HK-2 (cell line): Measurements from ENCODE around the gene APBA3.

Experiments
- DNase-seq: peaks from one replicate; pipeline ENCODE4 v3.0.0-alpha.2; 2018; ENCODE audit not compliant: unreplicated experiment

APBA3 gene

DNA sequence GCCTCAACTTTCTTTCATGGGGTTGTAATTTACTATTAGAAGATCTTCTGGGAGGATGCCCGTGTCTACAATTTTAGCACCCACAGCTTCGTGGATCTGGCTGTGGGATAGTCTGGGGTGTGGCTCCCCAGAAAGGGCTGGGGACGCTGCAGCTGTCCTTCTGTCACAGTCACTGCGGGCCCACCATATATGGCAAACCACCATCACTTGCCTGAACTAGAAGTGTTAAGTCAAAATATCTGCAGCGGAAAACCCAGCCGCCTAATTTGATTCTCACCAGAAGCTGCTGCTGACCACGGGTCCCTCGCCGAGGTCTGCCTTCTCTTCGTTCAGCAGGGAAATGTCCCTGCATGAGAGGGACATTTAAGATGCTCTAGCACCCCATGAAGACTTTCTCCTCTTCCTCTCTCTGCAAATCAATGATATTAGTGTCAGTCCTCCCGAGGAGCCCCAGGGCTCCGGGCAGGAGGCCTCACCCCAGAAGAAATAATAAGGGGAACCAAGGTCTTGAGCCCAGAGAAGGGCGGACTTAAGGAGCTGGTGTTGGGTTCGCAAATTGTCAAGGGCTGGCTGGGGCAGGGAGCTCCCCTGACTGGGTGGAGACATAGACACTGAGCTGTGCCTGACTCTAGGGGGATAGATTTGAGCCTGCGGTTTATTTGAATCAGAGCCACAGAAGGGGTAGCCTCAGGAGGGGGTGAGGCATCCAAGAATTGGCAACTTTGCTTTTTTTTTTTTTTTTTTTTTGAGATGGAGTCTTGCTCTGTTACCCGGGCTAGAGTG, 27.7 kb upstream of the APBA3 start:
- DNase-seq = no peak

DNA sequence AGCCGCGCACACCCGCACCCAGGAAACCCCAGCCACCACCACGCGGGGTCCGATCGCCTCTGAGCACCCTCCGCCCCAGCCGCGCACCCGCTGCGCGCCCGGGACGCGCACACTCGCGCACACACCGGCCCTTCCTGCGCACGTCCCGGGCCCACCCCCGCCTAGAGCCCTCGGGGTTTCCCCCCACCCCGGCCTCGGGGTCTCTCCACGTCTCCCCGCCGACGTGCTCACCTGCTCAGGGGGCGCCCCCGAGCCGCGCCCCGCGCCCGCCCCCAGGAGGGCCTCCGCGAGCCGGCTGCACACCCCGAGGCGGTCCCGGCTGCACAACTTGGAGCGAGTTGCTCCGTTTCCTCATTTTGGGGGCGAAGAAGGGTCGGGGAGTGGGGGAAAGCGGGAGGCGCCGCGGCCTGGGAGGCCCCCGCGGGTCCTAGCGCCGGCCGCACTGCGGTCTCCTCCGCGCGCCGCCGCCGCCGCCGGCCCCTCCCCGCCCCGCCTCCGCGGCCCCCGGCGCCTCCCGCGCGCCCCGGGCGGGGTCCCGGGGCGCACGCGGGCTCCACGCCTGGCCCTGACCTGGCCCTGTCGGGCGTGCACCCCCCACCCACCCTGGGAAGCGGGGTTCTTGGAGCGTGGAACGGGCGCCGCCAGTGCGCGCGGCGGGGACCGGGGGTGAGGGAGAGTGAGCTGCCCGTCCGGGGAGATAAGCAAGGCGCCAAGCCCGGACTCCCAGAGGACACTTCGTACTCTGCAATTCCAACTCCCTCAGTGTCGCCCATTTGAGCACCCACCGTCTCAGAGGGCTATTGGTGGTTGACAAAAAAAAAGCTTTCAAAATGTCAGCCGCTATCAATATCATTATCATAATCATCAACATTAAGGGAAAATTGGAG, 24.7 kb upstream of the APBA3 start, which contains the start of gene MATK:
Gene MATK (minus strand): TSS at position 444 of the 887 bp plus-strand sequence. CDS start 1,246 bp downstream, outside the sequence.
- DNase-seq = no peak

DNA sequence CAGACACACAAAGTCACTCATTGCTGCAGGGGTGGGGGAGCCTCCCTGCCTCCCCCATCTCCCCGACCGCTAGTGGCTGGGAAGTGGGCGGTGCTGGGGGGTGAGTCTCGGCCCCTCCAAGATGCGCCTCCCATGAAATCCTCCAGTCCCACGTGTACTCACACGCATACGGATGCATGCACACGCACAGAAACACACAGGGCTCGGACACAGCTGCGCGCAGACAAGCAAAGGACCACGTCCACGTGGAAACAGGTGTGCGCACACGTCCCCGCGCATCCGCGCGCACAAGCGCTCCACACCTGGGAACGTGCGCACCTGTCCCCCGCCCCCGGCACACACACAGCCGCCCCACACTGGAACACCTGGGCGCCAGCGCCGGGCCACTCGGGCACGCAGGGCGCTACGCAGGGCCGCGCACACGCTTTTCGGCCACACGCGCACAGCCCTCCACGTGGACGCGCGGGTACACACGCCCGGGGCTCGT, 24.0 kb upstream of the APBA3 start:
- DNase-seq = no peak

DNA sequence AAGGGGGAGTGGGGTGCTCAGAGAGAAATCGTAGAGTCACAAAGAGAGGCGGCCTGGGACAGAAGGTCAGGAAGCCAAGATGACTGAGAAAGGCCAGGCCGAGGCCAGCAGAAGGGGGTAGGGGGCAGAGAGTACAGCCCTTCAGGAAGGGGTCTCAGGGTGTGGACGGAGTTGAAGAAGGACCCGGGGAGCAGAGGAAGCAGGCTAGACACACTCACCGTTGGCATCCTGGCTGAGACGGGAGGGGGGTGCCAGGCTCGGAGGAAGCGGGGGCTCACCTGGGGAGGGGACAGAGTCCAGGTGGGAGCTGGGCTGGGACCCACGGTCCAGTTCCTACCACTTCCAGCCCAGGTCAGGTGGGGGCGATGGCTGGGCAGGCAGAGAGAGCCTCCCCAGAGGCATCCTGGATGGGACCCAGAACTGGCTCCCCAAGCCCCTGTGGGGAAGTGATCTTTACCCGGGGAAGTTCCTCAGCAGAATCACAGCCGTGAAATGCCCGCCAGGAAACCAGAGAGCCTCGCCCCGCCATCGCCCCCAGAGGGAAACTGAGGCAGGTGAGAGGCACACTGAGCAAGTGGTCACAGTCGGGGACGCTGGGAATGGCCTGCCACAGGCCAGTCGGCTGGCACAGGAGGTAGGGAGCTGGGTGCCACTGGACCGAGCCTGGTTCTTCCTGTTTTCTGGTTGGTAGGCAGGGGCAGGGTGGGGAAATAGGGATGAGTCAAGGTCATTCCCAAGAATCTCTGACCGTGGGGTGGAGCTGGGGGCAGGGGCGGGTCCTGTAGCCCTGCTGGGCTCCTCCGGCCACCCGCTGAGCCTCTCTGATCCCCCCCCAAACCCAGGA, 23.3 kb upstream of the APBA3 start:
- DNase-seq = peak; percentile 70

DNA sequence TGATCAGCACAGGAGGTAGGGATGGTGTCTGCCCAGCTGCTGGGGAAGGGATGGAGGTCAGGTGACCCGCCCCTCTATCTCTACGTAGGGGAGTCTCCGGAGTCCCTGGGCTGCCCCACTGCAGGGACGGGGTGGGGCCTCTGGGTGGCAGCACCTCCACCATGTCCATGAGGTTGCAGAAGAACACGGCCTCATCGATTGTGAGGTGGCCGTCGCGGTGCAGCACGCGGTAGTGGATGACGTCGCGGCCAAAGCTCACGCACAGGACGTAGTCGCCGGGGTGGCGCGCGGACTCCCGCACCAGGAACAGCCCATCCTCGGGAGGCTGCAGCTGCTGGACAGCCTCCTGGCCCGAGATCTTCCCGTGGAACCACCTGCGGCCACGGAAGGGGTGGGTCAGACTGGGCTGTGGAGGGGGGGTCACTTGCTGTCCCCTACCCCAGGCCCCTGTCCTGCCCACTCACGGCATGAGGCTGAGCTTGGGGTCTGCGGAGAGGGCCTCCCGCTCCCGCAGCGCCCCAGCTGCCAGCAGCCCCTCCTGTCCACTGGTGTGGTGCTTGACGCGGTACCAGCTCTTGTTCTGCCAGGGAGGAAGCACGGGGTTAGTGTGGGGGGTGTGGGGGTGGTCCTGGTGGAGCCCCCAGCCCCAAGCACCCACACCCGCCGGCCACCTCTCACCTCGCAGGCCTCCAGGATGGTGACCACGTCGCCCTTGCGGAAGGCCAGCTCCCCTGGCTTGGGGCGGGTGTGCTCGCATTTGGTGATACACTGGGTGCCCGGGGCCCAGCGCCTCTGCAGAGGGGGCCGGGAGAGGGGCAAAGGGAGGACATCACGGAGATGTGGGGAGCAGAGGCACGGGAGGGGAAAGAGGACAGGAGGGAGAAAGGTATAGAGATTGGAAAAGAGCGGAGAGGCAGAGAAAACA, 22.4 kb upstream of the APBA3 start:
- DNase-seq = no peak

DNA sequence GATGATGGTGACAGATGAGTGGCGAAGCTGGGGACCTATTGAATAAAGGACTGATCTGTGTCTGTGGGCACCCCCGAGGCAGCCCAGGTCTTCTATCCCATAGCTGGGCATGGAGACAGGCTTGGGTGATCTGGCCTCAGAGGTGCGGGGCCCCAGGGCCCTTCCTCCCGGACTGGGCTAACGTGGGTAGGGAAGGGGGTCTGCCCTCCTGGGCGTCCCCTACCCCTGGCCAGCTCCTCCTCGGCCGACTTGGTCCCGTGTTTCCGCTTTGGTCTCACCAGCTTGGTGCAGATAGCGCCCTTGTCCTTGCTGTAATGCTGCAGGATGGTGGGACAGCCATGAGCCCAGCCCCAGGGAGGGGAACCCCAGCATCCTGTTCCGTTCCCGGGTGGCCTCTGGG, 21.4 kb upstream of the APBA3 start:
- DNase-seq = no peak

DNA sequence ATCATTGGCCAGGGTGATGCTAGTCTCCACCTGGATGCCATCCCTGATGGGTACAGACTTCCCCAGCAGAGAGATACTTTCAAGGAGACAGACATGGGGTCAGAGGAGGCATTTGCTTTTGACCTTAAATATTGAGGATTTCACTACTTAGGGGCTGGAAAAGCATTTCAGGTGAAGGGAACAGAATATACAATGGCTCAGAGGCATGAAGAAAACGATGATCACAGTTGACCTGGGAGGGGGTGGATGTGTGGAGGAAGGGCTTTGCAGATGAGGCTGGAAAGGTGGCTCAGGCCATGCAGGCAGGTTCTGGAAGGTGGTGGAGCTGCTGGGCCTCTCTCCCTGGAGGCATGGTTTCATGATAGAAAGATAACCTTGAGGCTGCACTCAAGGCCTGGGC, 20.8 kb upstream of the APBA3 start:
- DNase-seq = no peak

DNA sequence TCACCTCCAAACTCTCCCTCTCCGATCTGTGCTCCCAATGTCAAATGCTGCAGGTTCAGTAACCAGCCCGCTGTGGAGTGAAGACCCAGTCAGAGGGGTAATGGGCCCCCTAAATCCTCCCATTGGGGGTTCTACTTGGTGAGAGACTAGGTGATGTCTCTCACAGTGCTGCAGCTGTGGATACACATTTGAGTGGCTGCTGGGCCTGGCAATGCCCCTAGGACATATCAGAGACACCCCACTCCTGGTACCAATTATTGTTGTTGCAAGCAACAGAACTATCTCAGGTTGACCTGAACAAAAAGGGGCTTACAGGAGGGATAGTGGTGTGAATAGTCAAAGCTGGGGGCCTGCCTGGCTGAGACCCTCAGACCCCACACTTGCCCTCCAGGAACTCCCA, 20.1 kb upstream of the APBA3 start:
- DNase-seq = no peak

DNA sequence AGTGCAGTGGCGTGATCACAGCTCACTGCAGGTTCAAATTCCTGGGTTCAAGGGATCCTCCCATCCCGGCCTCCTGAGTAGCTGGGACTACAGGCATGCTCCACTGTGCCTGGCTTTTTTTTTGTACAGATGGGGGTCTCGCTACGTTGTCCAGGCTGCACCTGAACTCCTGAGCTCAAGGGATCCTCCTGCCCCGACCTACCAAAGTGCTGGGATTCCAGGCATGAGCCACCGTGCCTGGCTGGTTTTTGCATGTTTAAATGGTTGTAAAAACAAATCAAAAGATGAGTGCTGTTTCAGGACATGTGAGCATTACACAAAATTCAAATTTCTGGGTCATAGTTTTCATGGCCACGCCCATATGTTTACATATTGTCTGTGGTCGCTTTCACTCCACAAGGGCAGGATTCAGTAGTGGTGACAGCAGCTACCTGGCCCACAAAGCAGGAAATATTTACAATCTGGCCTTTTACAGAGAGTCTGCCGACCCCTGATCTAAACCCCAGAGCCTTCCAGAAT, 19.4 kb upstream of the APBA3 start:
- DNase-seq = no peak

DNA sequence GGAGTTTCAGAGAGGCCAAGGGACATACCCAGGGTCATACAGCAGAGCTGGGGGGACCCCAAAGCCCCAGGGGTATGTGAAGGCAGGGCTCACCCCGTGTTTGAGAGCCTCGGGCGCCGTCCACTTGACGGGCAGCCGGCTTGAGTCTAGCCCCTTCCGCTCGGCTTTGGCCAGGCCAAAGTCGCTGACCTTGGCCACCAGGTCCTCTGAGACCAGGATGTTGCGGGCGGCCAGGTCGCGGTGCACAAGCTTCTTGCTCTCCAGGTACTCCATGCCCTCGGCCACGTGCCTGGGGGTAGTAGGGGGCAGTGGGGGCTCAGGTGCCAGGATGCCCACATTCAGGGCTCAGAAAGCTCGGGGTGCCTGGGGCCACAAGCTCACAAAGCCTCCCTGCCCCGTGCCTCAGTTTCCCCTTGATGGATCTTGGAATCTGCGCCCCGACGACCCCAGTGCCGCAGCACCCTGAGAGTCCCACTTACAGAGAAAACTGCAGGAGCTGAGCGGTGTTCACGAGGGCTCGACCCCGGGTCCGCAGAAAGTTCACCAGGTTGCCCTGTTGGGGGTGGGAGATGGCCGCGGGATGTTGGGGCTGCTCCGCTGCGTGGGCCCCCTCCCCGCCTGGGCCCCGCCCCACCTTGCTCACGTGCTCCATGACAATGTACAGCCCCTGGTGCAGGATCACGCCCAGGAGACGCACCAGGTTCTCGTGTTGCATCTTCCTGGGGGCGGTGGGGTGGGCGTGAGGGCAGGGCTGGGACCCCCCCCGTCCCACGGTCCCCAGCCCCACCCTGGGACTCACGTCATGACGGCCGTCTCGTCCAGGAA, 17.6 kb upstream of the APBA3 start:
- DNase-seq = no peak

DNA sequence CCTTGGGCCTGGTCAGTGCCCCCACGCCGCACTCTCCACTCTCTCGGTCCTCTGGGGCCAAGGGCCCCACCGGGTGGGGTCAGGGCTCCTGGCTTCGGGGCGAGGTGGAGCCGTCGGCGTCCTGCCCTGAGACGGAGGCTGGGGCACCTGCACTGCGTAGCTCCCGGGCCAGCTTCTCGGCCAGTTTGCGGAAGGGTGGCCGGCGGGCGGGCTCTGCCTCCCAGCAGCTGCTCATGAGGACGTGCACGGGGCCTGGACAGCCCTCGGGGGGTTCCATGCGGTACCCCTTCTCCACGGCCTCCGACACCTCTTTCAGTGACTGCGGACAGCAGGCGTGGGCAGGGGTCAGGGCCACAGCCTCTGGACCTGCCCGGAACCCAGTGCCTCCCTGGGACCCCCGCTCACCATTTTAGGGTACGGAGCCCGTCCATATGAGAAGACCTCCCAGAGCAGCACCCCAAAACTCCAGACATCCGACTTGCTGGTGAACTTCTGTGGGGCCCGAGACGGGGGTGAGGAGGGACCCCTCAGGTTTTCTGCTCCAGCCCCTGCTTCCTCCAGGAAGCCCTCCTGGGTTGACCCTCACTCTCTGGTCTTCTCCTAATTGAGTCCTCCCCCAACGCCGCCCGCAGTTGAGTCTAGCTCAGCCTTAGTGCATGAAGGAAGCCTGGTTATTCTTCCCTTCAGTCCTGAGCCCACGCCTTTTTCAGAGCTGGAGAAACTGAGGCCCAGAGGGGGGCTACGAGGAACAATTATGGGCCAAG, 16.8 kb upstream of the APBA3 start:
- no peak for DNase-seq

DNA sequence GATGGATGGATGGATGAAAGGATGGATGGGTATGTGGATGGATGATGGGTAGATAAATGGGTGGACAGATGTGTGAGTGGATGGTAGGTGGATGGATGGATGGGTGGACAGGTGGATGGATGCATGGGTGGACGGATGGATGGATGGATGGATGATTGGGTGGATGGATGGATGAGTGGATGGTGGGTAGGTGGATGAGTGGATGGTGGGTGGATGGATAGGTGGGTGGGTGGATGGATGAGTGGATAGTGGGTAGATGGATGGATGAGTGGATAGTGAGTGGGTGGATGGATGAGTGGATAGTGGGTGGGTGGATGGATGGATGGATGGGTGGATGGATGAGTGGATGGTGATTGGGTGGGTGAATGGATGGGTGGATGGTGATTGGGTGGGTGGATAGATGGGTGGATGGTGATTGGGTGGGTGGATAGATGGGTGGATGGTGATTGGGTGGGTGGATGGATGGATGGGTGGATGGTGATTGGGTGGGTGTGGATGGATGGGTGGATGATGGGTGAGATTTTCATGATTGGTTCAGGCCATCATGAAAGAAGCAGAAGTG, 15.1 kb upstream of the APBA3 start:
- no peak for DNase-seq

DNA sequence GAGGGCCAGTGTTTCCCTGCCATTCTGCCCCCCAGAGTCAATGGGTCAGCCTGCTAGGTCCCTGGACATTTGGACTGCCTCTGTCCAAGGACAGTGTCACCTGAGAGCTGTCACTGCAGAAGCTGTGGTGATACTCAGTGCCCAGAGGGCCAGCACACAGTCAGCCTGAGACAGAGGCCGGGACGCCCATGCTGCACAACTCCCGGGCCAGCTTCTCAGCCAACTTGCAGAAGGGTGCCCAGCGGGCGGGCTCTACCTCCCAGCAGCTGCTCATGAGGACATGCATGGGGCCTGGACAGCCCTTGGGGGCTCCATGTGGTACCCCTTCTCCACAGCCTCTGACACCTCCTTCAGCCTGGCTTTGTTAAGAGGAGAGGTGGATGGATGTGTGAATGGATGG, 14.3 kb upstream of the APBA3 start:
- DNase-seq = no peak

DNA sequence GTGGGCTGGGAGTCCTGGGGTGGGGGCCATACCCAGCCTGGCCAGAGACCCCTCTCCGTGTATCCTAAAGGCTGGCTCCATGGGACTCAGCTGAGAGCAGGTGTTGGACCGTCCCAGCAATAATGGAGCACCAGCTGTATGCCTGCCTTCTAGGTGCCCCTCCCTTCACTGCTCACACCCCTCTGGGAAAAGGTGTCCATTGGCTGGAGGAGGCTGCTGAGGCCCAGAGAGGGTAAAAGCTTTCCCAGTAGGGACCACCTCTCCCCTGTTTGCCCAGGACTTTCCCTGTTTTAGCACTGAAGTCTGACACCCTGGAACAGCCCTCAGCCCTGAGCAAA, 13.9 kb upstream of the APBA3 start:
- DNase-seq = no peak

DNA sequence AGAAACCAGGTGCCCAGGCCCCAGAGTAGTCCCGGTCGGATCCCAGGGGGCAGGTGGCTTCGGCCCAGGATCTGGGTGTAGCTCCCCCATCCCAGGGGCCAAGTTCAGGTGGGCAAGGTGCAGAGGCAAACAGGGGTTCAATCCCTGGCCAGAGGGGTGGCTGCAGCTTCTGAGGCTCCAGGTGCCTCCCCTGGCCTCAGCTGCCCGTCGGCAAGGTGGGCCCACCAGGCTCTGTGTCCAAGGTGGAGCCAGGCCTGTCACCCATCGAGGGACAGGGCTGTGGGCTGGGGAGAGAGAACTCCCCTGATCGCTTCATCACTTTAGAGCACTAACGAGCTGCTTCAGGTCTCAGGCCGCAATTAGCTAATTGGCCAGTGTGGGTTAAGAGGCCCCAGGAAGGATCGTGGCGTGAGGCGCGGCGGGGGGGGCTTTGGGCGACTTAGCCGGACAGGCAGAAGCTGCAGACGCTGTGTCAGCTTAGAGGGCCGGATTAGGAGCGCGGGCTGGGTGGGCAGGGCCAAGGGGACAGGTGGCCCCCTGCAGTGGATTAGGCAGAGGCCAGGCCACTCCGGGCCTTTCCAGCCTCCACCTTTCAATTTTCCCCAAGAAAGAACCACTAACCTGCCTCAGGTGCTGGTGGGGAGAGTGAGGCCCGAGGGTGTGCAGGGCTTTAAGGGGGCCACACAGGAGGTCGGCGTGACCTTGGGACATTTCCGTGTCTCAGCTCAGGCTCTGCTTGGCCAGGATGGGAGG, 13.3 kb upstream of the APBA3 start:
- DNase-seq = no peak

DNA sequence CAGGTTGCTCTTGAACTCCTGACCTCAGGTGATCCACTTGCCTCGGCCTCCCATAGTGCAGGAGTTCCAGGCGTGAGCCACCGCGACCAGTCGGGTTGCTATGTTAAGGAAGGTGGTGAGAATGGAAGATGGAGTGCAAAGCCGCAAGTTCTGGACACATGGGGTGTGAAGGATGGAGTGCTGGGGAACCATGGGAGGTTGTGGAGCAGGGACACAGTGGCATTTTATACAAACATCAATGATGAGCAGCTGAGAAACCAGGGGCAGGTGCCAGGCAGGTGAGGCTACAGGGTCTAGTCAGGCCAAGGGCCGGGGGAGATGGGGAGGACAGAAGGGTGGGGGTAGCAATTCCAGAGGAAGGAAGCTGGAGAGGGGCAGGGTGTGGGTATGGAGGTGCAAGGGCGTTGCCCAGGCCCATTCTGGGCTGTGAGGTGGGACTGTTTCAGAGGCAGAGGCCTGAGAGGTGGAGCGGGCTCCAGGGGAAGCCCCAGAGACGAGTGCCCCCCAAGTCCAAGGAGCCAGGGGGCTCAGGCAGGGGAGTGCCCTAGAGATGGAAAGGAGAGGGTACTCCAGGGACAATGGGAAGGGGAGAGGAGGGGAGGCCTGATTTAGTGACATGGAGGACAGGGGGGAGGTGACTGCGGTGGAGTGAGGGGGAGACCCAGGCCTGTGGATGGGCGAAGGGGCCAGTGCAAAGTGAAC, 12.5 kb upstream of the APBA3 start:
- no peak for DNase-seq

DNA sequence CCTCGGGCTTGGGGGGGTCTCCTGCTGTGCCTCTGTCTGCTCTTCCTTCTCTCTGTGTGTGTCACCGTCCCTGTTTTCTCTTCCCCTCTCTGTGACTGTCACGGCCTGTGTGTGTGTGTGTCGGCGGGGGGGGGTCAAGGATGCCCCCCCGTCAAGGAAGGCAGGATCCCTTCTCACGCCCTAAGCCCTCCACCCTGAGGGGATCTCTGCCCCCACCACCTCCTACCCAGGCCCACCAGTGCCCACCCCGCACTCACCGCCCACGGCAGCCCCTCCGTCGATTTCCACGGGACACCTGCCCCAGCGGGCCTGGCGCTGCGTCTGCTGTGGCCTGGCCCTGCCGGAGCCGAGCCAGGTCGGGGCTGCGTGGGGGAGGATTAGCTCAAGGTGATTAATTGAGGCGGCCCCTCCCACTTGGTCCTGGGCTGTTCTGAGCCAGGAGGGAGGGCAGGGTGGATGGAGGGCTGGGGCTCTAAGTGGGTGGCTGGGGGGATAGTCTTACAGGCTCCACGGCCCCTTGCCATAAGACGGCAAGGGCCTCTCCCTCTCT, 10.5 kb upstream of the APBA3 start, which contains the start of gene RAX2:
Gene RAX2 (minus strand): TSS at position 323 of the 550 bp plus-strand sequence. CDS start 486 bp downstream, outside the sequence.
- DNase-seq = no peak
